IPS-18a (cell line): Measurements from ENCODE around the gene FBXO21.

Source experiments
- H3K27ac ChIP-seq: one replicate; pipeline ENCODE4 v1.5.1; 2013; ENCODE audit warnings: low read length
- H3K27me3 ChIP-seq: one replicate; pipeline ENCODE4 v1.6.1; 2013; ENCODE audit warnings: mild to moderate bottlenecking, low read length; ENCODE audit not compliant: control insufficient read depth, insufficient read depth
- H3K36me3 ChIP-seq: one replicate; pipeline ENCODE4 v1.6.1; 2013; ENCODE audit warnings: low read depth, low read length; ENCODE audit not compliant: control insufficient read depth
- H3K4me1 ChIP-seq: one replicate; pipeline ENCODE4 v1.6.1; 2013; ENCODE audit warnings: low read depth, low read length; ENCODE audit not compliant: control insufficient read depth
- H3K4me3 ChIP-seq: one replicate; pipeline ENCODE4 v1.5.1; 2013; ENCODE audit warnings: low read length
- H3K9ac ChIP-seq: one replicate; pipeline ENCODE4 v1.6.1; 2013; ENCODE audit warnings: mild to moderate bottlenecking, low read length, moderate library complexity
- H3K9me3 ChIP-seq: one replicate; pipeline ENCODE4 v1.6.1; 2013; ENCODE audit warnings: low read depth, low read length; ENCODE audit not compliant: control insufficient read depth

The FBXO21 gene

GRCh38 chr12:117216686-117217085, 26.4 kb upstream of the FBXO21 start:
- Histone ChIP-seq H3K27me3 (no peaks in the 10 kb centered on the region), H3K9me3 (no peaks in the 10 kb centered on the region)

GRCh38 chr12:117214797-117215196, 24.5 kb upstream of the FBXO21 start:
- Histone ChIP-seq H3K9me3 (no peaks in the 10 kb centered on the region), H3K27ac (no peak overlapping the region), H3K9ac (no peak overlapping the region), H3K4me1 (no peaks in the 10 kb centered on the region), H3K4me3 (no peak overlapping the region), H3K36me3 (no peaks in the 10 kb centered on the region), H3K27me3 (no peaks in the 10 kb centered on the region)

More at GRCh38 chr12:117216686-117217085, 26.4 kb upstream of the FBXO21 start:
- Histone ChIP-seq H3K4me3 (no peak overlapping the region), H3K4me1 (no peaks in the 10 kb centered on the region), H3K9ac (no peak overlapping the region), H3K27ac (no peak overlapping the region), H3K36me3 (no peaks in the 10 kb centered on the region)

- no peaks in the 10 kb centered on the region for H3K27me3 ChIP-seq
- no peaks in the 10 kb centered on the region for H3K4me1 ChIP-seq
- no peaks in the 10 kb centered on the region for H3K9me3 ChIP-seq
- no peak overlapping the region for H3K4me3 ChIP-seq
- H3K27ac ChIP-seq: no peak overlapping the region
- no peak overlapping the region for H3K9ac ChIP-seq
- no peaks in the 10 kb centered on the region for H3K36me3 ChIP-seq
Measured at GRCh38 chr12:117213295-117213808, 23.1 kb upstream of the FBXO21 start.

- Histone ChIP-seq H3K4me1 (no peaks in the 10 kb centered on the region), H3K27ac (no peak overlapping the region), H3K36me3 (no peaks in the 10 kb centered on the region), H3K27me3 (no peaks in the 10 kb centered on the region), H3K9me3 (no peaks in the 10 kb centered on the region), H3K4me3 (no peak overlapping the region), H3K9ac (no peak overlapping the region)
Measured at GRCh38 chr12:117212563-117213190, 22.4 kb upstream of the FBXO21 start.

GRCh38 chr12:117210266-117210918, 20.1 kb upstream of the FBXO21 start:
- no peak overlapping the region for H3K27ac ChIP-seq
- no peaks in the 10 kb centered on the region for H3K27me3 ChIP-seq

GRCh38 chr12:117209626-117210025, 19.4 kb upstream of the FBXO21 start:
- H3K27ac ChIP-seq: no peak overlapping the region
- no peaks in the 10 kb centered on the region for H3K9me3 ChIP-seq
- H3K4me1 ChIP-seq: no peaks in the 10 kb centered on the region
- H3K4me3 ChIP-seq: no peak overlapping the region
- no peaks in the 10 kb centered on the region for H3K27me3 ChIP-seq
- no peaks in the 10 kb centered on the region for H3K36me3 ChIP-seq
- H3K9ac ChIP-seq: no peak overlapping the region

More at GRCh38 chr12:117210266-117210918, 20.1 kb upstream of the FBXO21 start:
- Histone ChIP-seq H3K4me1 (no peaks in the 10 kb centered on the region), H3K4me3 (no peak overlapping the region), H3K36me3 (no peaks in the 10 kb centered on the region), H3K9ac (no peak overlapping the region), H3K9me3 (no peaks in the 10 kb centered on the region)

- H3K27ac ChIP-seq: no peak overlapping the region
- H3K36me3 ChIP-seq: no peaks in the 10 kb centered on the region
- H3K4me3 ChIP-seq: no peak overlapping the region
- H3K27me3 ChIP-seq: no peaks in the 10 kb centered on the region
- H3K9me3 ChIP-seq: no peaks in the 10 kb centered on the region
- H3K9ac ChIP-seq: no peak overlapping the region
- no peaks in the 10 kb centered on the region for H3K4me1 ChIP-seq
Measured at GRCh38 chr12:117208811-117209455, 18.7 kb upstream of the FBXO21 start.

- H3K27me3 ChIP-seq: no peaks in the 10 kb centered on the region
- H3K36me3 ChIP-seq: no peaks in the 10 kb centered on the region
- no peak overlapping the region for H3K9ac ChIP-seq
- no peak overlapping the region for H3K27ac ChIP-seq
- no peaks in the 10 kb centered on the region for H3K9me3 ChIP-seq
- H3K4me1 ChIP-seq: no peaks in the 10 kb centered on the region
- no peak overlapping the region for H3K4me3 ChIP-seq
Measured at GRCh38 chr12:117208206-117208605, 17.9 kb upstream of the FBXO21 start.

- Histone ChIP-seq H3K27me3 (no peaks in the 10 kb centered on the region), H3K9ac (no peak overlapping the region), H3K4me3 (no peak overlapping the region), H3K9me3 (no peaks in the 10 kb centered on the region), H3K36me3 (no peaks in the 10 kb centered on the region), H3K27ac (no peak overlapping the region), H3K4me1 (no peaks in the 10 kb centered on the region)
Measured at GRCh38 chr12:117207675-117208074, 17.4 kb upstream of the FBXO21 start.

- no peaks in the 10 kb centered on the region for H3K9me3 ChIP-seq
- H3K27me3 ChIP-seq: no peaks in the 10 kb centered on the region
- H3K9ac ChIP-seq: no peak overlapping the region
- H3K27ac ChIP-seq: no peak overlapping the region
- H3K4me1 ChIP-seq: no peaks in the 10 kb centered on the region
- H3K36me3 ChIP-seq: no peaks in the 10 kb centered on the region
- H3K4me3 ChIP-seq: no peak overlapping the region
Measured at GRCh38 chr12:117202556-117202955, 12.3 kb upstream of the FBXO21 start.

GRCh38 chr12:117202033-117202432, 11.8 kb upstream of the FBXO21 start:
- no peaks in the 10 kb centered on the region for H3K27me3 ChIP-seq
- no peak overlapping the region for H3K9ac ChIP-seq
- no peaks in the 10 kb centered on the region for H3K9me3 ChIP-seq
- no peaks in the 10 kb centered on the region for H3K36me3 ChIP-seq
- no peak overlapping the region for H3K4me3 ChIP-seq
- H3K27ac ChIP-seq: no peak overlapping the region
- H3K4me1 ChIP-seq: no peaks in the 10 kb centered on the region
